Measurements from ENCODE around the gene GPR17.

The GPR17 gene

GRCh38 chr2:127615511-127616166 lies 30.3 kb upstream of the GPR17 start:
- peak; percentile 45 for DNase-seq

GRCh38 chr2:127618551-127619202 lies 27.3 kb upstream of the GPR17 start:
- peak; percentile 32 for DNase-seq

- DNase-seq = peak; percentile 22
Measured at GRCh38 chr2:127619203-127619590, 26.8 kb upstream of the GPR17 start.

GRCh38 chr2:127619877-127620705 lies 25.9 kb upstream of the GPR17 start:
- peak; percentile 33 for DNase-seq

GRCh38 chr2:127620866-127621265 lies 25.1 kb upstream of the GPR17 start:
- DNase-seq = no peak

- DNase-seq = peak; percentile 28
Measured at GRCh38 chr2:127621981-127622431, 23.9 kb upstream of the GPR17 start.

GRCh38 chr2:127622561-127623387 lies 23.2 kb upstream of the GPR17 start:
- DNase-seq = peak; percentile 36

- DNase-seq = peak; percentile 47
Measured at GRCh38 chr2:127623388-127624319, 22.3 kb upstream of the GPR17 start.

- DNase-seq = no peak
Measured at GRCh38 chr2:127624320-127624755, 21.6 kb upstream of the GPR17 start.

- DNase-seq = no peak
Measured at GRCh38 chr2:127624756-127625571, 21.0 kb upstream of the GPR17 start.

GRCh38 chr2:127625572-127625951 lies 20.4 kb upstream of the GPR17 start:
- no peak for DNase-seq

GRCh38 chr2:127626175-127626574 lies 19.8 kb upstream of the GPR17 start:
- DNase-seq = no peak

- DNase-seq = no peak
Measured at GRCh38 chr2:127626917-127627739, 18.8 kb upstream of the GPR17 start.

GRCh38 chr2:127627740-127628571 lies 18.0 kb upstream of the GPR17 start:
- DNase-seq = no peak

GRCh38 chr2:127628767-127629614 lies 17.0 kb upstream of the GPR17 start:
- DNase-seq = no peak

GRCh38 chr2:127629637-127630036 lies 16.3 kb upstream of the GPR17 start:
- no peak for DNase-seq

- DNase-seq = no peak
Measured at GRCh38 chr2:127630096-127630863, 15.7 kb upstream of the GPR17 start.
